Bronchial smooth muscle cell (primary cell): Measurements from ENCODE around the gene TARBP1. TPM values are rescaled to one million over a fixed set of nuclear protein-coding genes. Genes with fewer than 3 reads are reported as not detected.

Experiments
- total RNA-seq: library from RNA; depleted of rRNA; stranded (reverse); fragments of >200 nt; gene quantifications from 2 replicates; pipeline ENCODE4 v1.2.1, GENCODE V29; 2014

The TARBP1 gene
- total RNA-seq = 14.8 and 18.3 TPM in 2 replicates

GRCh38 chr1:234478481-234479309, at the start of gene TARBP1:
TSS of gene TARBP1 (minus strand) at chr1:234479179. CDS start at chr1:234479103, 76 bp downstream.

DNA sequence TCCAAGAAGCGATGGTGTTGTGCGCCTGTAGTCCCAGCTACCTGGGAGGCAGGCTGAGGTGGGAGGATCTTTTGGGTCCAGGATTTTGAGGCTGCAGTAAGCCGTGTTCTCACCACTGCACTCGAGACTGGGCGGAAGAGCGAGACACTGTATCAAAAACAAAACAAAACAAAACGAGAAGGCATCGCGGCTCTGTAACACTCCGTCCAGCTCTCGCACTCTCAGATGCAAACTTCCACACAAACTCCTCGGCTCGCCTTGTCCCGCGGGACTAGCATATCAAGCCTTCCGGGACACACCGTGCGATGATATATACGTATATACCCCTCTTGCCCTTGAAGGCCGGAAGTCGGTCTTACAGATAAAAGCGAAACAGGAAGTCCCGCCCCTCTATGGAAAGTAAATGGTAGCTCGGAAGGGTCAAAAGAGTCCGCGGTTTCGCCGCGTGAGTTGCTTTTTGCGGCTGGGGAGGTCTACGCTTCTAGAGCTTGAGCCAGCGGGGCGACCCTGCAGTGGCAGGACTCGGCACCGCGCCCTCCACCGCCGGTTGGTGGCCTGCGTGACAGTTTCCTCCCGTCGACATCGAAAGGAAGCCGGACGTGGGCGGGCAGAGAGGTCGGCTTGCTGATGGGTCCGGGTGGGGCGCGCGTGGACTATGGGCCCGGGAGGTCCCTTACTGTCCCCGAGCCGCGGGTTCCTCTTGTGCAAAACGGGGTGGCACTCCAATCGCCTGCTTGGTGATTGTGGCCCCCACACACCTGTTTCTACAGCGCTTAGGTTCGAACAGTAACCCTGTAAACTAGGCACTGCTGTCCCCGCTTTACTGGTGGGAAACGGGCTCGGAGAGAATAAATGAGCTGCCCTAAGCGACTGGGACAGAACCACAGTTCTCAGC, 105.7 kb downstream of the TARBP1 start, which contains the start of gene COA6:
TSS of gene COA6 (plus strand) at position 393 of the 895 bp plus-strand sequence. CDS start at position 404, 11 bp downstream.

Other genes starting within 250 kb of the TARBP1 start
- gene COA6, start 105.7 kb downstream of the TARBP1 start, total RNA-seq = 24.9 and 30.7 TPM in 2 replicates
- 50.3 and 53.9 TPM in 2 replicates for gene IRF2BP2, start 131.0 kb upstream of the TARBP1 start, total RNA-seq